Measurements from ENCODE around the gene GMCL2. TPM values are rescaled to one million over a fixed set of nuclear protein-coding genes. Genes with fewer than 3 reads are reported as not detected.

Gene GMCL2
- total RNA-seq, 1 donor from 2014 or later, result not detected

GRCh38 chr5:178218827-178219226 lies 31.7 kb upstream of the GMCL2 start:
- Histone ChIP-seq H3K4me3 (ENCODE audit: low read depth, low read length) (no peak overlapping the region), H3K27me3 (ENCODE audit: control insufficient read depth, insufficient read depth, low read length) (no peaks in the 10 kb centered on the region), H3K36me3 (ENCODE audit: control insufficient read depth, insufficient read depth, low read length) (peaks cover 12% of the 10 kb centered on the region)
- FAIRE-seq (no peak), DNase-seq (ENCODE audit: low read depth) (no peak)
- no peak for TF ChIP-seq CTCF (IDR thresholded peaks at IDR 0.05; ENCODE audit: insufficient read depth, low read length, severe bottlenecking)

- FAIRE-seq (no peak), DNase-seq (ENCODE audit: low read depth) (no peak)
- Histone ChIP-seq H3K36me3 (ENCODE audit: control insufficient read depth, insufficient read depth, low read length) (peaks cover 12% of the 10 kb centered on the region), H3K4me3 (ENCODE audit: low read depth, low read length) (no peak overlapping the region), H3K27me3 (ENCODE audit: control insufficient read depth, insufficient read depth, low read length) (no peaks in the 10 kb centered on the region)
- no peak for TF ChIP-seq CTCF (IDR thresholded peaks at IDR 0.05; ENCODE audit: insufficient read depth, low read length, severe bottlenecking)
Observed at GRCh38 chr5:178218237-178218776, 31.1 kb upstream of the GMCL2 start.

- no peak for TF ChIP-seq CTCF (IDR thresholded peaks at IDR 0.05; ENCODE audit: insufficient read depth, low read length, severe bottlenecking)
- Histone ChIP-seq H3K27me3 (ENCODE audit: control insufficient read depth, insufficient read depth, low read length) (no peaks in the 10 kb centered on the region), H3K36me3 (ENCODE audit: control insufficient read depth, insufficient read depth, low read length) (peaks cover 24% of the 10 kb centered on the region), H3K4me3 (ENCODE audit: low read depth, low read length) (no peak overlapping the region)
- no peak for FAIRE-seq
- DNase-seq (ENCODE audit: low read depth), result no peak
Observed at GRCh38 chr5:178216779-178217178, 29.6 kb upstream of the GMCL2 start.

- FAIRE-seq, result no peak
- TF ChIP-seq CTCF (IDR thresholded peaks at IDR 0.05; ENCODE audit: insufficient read depth, low read length, severe bottlenecking), result no peak
- Histone ChIP-seq H3K4me3 (ENCODE audit: low read depth, low read length) (no peak overlapping the region), H3K27me3 (ENCODE audit: control insufficient read depth, insufficient read depth, low read length) (no peaks in the 10 kb centered on the region), H3K36me3 (ENCODE audit: control insufficient read depth, insufficient read depth, low read length) (peaks cover 26% of the 10 kb centered on the region)
- DNase-seq (ENCODE audit: low read depth), result no peak
Observed at GRCh38 chr5:178216088-178216534, 28.9 kb upstream of the GMCL2 start.

GRCh38 chr5:178215280-178216002 lies 28.3 kb upstream of the GMCL2 start:
- Histone ChIP-seq H3K4me3 (ENCODE audit: low read depth, low read length) (no peak overlapping the region), H3K27me3 (ENCODE audit: control insufficient read depth, insufficient read depth, low read length) (no peaks in the 10 kb centered on the region), H3K36me3 (ENCODE audit: control insufficient read depth, insufficient read depth, low read length) (peaks cover 28% of the 10 kb centered on the region)
- FAIRE-seq (no peak), DNase-seq (ENCODE audit: low read depth) (no peak)
- TF ChIP-seq CTCF (IDR thresholded peaks at IDR 0.05; ENCODE audit: insufficient read depth, low read length, severe bottlenecking), result no peak
